GM18870 (cell line): ENCODE measurements around the gene GPR161.
"Not testable (repeated sequence)": the region's sequence is repeated elsewhere in the genome, so short reads cannot be mapped to it uniquely, and the experiment has no call there.

ENCODE experiments used
- ATAC-seq: cut with Tn5 transposase; IDR thresholded peaks from one replicate; pipeline ENCODE4 v1.9.1; 2021; ENCODE audit warnings: moderate library complexity; ENCODE audit not compliant: unreplicated experiment

The GPR161 gene

DNA sequence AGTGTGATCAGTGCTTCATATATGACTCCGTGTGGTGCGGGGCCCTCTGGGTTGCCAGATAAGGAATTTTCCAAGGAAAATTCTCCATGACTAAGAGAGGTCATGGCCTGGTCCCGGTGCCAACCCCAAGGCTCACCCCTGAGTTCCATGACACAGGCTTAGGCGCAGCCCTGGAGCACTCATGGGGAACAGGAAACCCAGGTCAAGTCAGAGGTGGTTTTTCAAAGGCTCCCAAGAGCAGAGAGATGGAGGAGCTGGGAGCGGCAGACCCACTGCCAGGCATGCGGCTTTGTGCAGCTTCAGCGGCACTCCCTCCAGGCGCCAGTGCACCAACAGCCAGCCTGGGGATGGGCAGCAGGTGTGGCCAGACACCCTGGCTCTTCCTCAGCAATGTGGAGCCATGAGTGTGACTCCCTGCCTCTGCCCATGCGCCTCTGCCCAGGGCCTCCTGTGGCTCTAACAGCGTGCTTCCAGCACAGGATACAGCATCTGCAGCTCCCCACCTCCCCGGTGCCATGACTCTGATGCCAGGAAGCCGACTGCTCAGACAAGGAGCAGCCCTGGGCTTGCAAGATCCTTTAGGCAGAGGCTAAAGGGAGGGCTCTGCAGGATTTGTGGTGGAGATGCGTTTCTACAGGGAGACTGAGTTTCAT is 47.3 kb downstream of the GPR161 start:
- ATAC-seq: no peak

DNA sequence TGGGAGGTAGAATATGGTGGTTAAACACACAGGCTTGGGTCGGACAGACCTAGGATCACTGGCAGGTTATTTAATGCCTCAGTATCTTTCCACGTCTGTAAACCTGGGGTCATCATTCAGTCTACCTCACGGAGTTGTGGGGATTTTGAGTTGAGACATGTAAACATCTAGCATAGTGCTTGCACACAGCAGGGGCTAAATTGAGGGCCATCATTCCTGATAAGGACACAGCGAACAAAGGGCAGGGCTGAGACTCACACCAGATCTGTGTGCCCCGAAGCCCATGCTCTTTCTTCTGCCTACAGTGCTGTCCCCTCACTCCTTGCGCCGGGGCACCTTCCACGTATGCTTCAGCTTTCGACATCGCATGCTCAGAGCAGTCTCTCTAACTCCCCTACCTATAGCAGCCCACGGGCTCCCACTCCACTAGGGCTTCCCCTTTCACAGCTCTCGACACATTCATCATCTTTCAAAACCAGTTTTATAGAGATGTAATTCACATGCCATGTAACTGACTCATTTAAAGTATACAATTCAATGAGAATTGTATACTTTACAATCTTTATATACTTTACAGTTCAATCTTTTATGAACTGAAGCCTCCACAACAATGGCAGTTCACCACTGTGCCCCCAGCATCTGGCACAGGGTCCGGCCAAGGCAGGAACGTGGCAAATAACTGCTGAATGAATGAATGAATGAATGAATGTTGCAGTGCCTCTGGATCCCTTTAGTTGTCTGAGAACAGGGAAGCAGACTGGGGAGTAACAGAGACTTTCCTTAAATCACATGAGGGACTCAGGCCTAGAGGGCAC is 48.0 kb downstream of the GPR161 start:
- ATAC-seq: no peak

DNA sequence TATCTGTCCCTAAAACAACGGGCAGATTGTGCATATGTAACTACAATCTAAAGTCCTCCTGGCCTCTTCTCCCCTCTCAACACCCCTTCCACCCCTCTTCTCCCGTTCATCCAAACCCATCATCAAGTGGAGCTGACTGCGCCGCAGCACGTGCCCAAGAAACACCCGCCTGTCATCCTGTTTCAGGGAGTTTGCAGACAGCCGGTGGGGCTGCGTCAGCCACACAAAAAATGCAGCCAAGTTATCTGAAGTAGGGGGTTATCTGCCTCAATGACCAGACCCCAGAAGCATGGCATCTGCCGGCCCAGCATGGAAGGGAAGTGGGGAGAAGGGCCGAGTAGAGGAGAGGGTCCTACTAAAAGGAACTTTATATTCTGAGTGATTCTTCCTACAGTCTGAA is 49.0 kb downstream of the GPR161 start:
- no peak for ATAC-seq

DNA sequence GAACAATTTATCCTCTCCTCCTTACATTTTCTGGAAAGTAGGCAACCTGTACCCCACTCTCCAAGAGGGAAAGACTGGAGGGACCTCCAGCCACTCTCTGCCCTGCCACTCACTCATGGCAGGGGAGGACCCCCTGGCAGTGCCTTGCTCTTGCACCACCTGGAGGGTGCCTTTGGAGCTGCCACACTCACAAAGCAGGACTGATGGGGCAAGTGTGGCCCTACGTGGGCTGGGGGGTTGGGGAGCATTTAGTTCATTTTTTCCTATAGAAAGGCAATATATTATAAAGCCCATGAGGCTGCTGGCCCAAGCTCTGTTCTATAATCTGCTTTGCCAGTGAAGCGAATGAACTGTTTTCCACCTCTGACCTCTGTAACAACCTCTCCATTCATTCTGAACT is 50.3 kb downstream of the GPR161 start:
- no peak for ATAC-seq

DNA sequence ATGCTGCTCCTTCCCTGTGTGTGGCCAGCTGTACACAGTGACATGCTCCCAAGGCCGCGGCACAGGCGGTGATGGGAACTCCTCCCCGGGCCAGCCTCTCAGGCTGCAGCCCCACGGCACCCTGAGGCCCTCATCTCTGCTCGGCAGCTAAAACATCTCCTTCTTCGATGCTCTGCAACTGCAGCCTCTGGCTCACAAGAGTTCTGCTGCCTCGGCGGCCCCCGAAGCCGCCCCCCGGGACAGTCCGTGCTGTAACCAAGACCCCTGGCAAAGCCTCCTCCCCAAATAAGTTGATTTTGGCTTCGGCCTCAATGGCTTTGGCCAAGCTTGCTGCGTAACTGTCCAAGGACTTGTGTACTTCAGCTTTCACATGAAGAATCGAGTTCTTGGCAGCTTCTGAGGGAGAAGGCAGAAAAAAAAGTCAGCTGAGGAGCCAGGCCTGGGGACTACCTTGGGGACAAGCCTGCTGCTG is 51.3 kb downstream of the GPR161 start:
- no peak for ATAC-seq

DNA sequence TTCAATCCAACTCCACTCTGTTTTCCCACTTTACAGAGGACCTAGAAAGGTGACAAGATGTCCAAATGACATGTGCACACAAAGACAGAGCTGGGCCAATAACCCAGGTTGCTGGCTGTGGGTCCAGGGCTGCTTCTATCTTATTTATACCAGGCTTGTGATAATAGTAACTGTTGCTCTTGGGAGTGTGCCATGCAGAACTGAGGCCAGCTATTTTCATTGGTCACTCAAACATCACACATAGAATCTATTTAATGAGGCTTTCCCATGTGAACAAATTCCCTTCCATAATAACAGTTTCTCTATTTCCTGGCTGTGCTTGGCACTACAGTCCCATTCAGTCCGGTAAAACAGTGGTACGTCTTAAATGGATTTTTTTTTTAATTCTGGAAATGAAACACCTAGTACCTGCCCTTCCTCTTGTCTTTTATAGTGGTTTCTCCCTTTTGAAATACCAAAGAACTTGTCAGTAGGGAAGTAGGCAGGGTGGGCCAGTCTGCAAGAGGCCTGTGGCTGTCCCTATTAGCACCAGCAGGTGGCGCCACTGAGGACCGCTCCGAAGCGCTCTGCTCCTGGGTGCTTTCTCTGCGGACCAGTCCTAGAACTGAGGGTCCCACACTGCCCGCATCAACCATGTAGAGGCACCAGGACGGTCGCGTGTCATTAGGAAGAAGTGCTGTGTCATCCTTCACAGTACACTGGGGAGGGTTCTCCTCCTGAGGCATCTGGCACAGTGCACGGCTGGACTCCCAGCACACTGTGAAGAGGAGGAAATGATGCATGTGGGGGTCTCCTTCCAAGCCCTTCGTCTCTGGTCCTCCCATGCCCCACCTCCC is 52.1 kb downstream of the GPR161 start:
- no peak for ATAC-seq

DNA sequence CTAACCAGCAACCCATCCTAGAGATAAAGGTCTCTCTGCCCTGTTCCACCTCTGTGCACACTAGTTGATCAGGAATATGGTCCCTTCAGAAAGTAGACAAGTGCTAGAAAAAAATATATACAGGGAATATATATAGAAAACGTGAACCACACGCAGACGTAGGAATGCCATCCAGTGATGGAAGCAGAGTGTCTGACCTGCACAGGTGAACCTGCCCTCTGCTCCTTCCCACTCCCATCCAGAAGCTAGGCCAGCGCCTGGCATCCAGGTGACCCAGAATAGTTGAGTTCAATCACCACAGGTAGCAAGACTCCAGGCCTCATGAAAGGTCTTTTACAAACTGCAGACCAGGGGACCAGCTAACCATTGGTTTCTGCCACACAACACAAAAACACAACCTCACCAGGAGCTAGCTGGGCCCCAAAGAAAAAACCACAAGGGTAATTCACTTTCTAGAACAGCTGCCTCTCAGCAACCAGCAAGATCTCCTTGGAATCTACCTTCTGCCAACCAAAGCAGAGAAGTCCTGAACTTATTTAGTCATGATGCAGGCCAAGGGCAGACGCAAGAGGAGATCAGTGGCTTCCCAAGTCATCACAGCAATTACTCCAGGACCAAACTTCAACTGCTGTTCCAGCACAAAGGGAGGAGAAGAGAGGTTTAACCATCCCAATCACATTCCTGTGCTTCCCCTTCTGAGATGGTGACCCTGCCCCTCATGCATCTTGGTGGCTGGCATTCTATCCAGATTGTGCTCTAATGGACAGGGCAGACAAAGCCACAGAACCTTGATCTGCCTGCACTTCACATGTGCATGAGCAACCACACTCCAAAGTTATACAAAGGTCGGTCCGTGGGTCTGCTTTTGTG is 53.0 kb downstream of the GPR161 start:
- ATAC-seq: no peak

DNA sequence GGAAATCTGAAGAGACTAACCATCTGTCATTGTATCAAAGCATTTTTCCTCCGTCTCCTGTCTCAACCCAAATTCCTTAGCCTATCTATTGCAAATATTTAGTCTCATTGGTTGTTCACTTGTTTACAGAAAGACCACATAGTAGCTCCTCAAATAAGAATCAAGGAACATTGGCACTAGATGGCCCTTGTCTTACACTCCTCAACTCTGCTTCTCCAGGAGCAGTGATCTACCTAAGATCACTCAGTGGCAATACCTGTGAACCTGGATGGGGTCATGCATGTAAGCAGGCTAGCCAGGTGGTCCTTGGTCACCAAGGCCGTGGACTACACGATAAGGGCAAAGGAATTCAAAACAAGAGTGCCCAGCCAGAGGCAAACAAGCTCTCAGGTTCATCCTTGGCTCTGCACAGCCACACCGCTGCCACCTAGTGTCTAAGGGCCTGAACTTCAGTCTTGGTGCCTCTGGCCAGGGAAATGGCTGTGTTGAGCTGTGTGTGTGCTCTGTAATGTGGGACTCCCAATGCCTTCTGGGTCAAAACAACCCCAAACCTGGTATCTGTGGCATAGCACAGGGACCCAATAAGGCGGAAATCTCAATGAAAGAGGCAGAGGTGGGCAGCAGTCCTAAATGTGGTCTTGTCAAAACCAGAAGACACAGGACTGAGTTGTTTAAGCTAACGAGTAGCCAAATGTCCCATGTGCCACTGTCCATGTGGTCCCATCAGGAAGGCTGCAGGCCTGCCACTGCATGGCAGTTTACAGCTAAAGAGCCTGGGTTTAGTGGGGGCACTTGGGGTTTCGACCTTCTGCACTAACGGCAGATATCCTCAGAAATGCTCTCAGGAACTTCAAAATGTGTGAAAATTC is 54.5 kb downstream of the GPR161 start:
- peak; percentile 67 for ATAC-seq

DNA sequence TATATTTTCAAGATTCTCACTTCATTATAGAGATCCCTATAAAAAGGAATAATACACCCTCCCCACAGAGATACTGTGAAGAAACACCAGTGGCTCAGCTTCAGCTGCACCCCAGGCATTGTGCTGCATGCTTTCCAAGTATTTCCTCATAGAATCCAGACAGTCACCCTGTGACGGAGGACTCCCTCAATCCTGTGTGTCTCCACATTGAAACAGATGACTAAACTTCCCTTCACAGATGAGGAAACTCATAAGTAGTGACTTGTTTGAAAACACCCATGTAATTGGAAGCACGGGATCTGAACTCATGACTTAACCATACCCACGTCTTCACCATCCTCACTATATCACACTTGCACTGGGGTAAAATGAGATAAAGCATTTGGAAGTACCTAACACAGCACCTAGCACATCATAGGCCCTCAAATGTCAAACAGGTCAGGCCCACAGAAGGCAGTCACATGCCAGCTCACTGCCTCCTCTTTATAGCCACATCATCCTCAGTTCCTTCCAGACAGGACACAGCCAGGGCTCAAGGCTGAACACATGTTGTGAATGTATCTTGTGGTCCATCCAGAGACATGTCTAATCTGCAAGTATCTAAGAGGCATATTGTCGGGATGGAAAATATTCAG is 55.2 kb downstream of the GPR161 start:
- ATAC-seq: no peak

DNA sequence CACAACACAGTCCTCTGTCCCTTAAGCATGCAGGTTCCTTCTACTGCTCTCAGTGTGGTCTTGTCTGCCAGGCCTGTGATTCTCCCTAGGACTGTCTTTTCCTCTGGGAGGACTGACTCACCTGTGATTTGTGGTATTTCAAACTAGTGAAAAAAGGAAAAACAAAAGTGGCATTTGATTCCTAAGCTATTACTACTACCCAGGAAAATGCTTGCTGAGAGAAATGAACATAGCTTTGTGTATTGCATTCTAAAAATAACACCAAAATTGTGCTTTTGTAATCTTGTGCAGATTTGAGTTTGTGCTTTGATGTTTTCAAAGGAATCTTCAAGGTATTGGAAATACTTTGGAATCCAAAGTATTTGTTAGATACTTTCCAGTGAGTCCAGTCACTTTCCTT is 57.0 kb downstream of the GPR161 start:
- ATAC-seq: no peak

DNA sequence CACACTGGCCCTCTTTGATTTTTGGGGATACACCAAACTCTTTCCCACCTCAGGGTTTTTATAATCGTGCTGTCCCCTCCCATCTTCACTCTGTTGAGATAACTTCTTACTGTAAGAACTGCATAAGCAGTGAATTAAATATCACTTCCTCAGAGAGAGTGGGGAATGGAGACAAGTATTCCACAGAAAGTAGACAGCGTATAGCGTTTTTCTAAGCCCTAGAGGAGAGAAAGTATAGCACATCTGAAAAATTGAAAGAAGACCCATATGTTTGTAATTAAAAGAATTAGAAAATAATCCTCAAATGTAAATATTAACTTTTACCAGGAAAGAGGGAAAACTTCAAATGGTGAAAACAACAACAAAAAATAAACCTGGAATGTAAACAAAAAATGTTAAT is 67.3 kb downstream of the GPR161 start:
- ATAC-seq: no peak

DNA sequence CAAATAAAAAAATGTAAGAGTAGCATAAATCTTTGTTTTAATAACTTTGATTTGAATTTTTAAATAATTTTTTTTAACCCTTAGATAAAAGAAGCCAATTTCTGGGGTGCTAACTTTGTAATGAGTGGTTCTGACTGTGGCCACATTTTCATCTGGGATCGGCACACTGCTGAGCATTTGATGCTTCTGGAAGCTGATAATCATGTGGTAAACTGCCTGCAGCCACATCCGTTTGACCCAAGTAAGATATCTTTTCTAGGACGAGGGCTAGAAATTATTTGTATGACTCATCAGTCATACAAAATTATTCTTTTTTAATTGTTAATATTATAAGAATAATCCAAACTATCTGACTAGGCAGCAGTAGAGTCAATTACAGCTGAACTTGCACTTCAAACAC is 71.2 kb downstream of the GPR161 start:
- no peak for ATAC-seq

DNA sequence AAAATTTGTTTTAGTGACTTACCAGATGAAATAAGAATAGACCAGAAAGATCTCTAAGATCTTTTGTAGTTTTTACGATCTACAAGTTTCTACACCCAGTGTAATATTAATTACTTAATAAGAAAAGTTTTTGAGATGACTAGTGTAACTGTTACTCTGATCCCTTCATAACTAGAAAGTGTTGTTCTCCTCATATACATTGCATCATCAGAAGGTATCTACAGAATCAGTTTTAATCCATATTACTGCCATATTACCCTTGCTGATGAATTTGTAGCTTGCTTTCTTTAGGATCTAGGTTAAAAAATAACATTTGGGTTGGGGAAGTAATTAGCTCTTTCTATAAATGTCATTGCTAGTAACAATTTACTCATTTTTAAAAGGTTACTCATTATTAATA is 72.5 kb downstream of the GPR161 start:
- no peak for ATAC-seq

DNA sequence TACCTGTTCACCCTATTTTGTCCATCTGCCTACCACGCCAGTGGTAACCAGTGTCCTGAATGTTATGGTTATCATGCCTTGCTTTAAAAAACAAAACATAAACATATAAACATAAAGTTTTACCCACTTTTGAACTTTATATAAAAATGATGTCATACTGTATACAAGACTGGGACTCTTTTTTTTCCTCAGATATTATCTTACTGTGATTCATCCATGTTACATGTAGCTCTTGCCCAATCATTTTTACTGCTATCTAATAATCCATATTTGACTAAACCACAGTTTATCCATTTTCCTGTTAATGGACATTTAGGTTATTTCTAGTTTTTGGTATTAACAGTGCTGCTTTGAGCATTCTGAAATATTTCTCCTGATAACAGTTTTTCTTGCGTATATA is 78.8 kb downstream of the GPR161 start:
- ATAC-seq: no peak

DNA sequence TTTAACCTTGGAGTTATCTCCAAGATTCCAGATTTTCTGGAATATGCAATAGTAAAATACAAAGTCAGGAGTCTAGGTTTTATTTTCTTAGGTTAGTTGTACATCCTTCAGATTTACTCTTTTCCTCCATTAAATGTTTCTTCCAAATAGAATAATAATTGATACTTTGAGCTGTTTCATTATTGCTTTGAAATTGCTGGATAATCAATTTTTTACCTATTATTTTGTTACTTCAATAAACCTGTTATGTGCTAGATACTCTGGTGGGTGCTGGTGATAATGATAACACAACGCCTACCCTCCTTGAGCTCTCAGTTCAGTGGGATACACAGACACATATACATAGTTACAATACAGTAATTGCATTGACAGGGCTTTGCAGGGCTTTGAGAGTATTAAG is 79.4 kb downstream of the GPR161 start:
- ATAC-seq: no peak

DNA sequence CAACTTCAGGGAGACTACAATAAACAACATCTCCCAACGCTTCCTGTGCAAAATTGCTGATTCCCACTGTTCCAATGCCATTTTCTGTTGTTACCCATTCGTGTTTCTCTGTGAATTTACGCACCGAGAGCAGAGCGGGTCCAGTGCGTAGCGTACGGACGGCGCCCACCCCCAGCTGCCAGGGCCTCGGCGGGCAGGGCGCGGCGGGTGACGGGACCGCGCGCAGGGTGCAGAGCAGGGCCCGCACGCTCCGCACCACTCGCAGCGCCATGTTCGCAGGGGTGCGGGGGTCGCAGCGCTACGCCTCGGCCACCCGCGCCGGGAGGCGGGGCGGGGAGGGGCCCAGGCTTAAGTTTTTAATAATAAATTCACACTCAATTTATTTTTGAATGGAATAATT is 80.6 kb downstream of the GPR161 start:
- not testable (repeated sequence) for ATAC-seq

DNA sequence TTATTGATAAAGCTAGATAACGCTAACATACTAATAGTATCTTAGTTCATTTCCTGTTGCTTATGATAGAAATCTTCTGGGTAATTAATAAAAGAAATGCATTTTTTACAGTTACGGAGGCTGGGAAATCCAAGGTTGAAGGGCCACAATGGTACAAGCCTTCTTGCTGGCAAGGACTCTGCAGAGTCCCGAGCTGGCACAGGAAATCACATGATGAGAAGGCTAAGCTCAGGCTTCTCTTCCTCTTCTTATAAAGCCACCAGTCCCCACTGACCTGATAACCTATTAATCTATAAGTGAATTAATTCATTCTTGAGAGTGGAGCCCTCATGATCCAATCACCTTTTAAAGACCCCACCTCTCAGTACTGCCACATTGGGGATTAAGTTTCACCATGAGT is 82.6 kb downstream of the GPR161 start:
- no peak for ATAC-seq

DNA sequence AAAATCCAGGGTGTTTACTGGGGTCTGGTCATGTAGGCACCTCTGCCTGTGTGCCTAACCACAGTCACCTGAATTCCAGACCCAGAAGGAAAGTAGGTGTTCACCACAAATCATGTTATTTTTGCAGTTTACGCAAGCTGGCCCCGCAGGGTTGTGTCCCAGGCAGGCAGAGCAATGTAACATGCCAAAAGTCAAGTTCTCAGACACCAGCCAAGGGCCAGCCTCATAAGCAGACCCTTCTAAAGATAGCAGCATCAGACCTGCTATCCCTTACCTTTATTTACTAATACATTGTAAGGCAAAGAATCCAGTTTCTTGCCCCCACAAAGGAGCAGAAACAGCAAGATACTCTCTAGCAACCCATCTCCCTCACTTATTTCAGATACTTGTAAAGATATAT is 83.0 kb downstream of the GPR161 start:
- no peak for ATAC-seq

DNA sequence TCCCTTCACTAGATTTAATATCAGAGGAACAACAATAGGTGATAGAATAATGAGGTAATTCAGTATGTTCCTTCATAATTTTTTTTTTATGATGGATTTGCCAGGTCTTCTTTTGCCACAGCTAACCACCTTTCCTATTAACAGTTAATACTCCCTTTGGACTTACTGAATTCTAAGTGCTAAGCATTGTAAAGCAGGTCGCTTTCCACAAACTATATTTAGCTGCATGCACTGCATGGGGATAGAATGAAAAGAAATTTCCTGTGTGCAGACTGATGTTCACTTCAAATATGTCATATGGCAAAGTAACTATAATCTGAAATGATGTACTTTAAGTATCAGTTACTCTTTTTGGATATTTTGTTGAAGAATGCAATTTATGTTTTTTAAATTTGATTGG is 85.8 kb downstream of the GPR161 start:
- ATAC-seq: no peak
